Nephron progenitor cell (in vitro differentiated cells): Measurements from ENCODE around the gene VEGFA.

Experiments used
- DNase-seq: peaks from one replicate; pipeline ENCODE4 v3.0.0; 2021
- H3K27ac Mint-ChIP-seq: 2 replicates; pipeline ENCODE4 v1.8.0; 2021; ENCODE audit warnings: mild to moderate bottlenecking, moderate library complexity, mixed read lengths
- H3K27me3 Mint-ChIP-seq: 2 replicates; pipeline ENCODE4 v1.8.0; 2021; ENCODE audit warnings: mild to moderate bottlenecking, low read depth, mixed read lengths; ENCODE audit not compliant: poor library complexity
- H3K36me3 Mint-ChIP-seq: 2 replicates; pipeline ENCODE4 v1.8.0; 2021; ENCODE audit warnings: low read depth, mixed read lengths
- H3K4me1 Mint-ChIP-seq: 2 replicates; pipeline ENCODE4 v1.8.0; 2021; ENCODE audit warnings: mixed read lengths
- H3K4me3 Mint-ChIP-seq: 2 replicates; pipeline ENCODE4 v1.8.0; 2021; ENCODE audit warnings: mild to moderate bottlenecking, moderate library complexity, mixed read lengths
- H3K9me3 Mint-ChIP-seq: 2 replicates; pipeline ENCODE4 v1.8.0; 2021; ENCODE audit warnings: mild to moderate bottlenecking, moderate library complexity, mixed read lengths
- CTCF ChIP-seq: fragments of 200-600 bp; sonication (generic); IDR thresholded peaks from 2 replicates; pipeline ENCODE4 v1.5.0; 2021; ENCODE audit warnings: antibody characterized with exemption

VEGFA gene

GRCh38 chr6:43766500-43766853 lies 3.5 kb upstream of the VEGFA start:
- Mint-ChIP-seq H3K4me1 (peaks cover 57% of the 10 kb centered on the region), H3K36me3 (no peaks in the 10 kb centered on the region), H3K9me3 (no peaks in the 10 kb centered on the region), H3K27ac (no peak overlapping the region), H3K27me3 (peaks cover 11% of the 10 kb centered on the region), H3K4me3 (no peak overlapping the region)
- no peak for DNase-seq
- no peak for TF ChIP-seq CTCF

GRCh38 chr6:43766964-43767461 lies 3.0 kb upstream of the VEGFA start:
- DNase-seq = no peak
- Mint-ChIP-seq H3K4me1 (peaks cover 53% of the 10 kb centered on the region), H3K36me3 (no peaks in the 10 kb centered on the region), H3K4me3 (no peak overlapping the region), H3K27ac (no peak overlapping the region), H3K27me3 (peaks cover 11% of the 10 kb centered on the region), H3K9me3 (no peaks in the 10 kb centered on the region)
- no peak for TF ChIP-seq CTCF

- no peak for DNase-seq
- H3K4me1 Mint-ChIP-seq = peaks cover 61% of the 10 kb centered on the region
- peaks cover 11% of the 10 kb centered on the region for H3K27me3 Mint-ChIP-seq
- no peak overlapping the region for H3K4me3 Mint-ChIP-seq
- H3K36me3 Mint-ChIP-seq = no peaks in the 10 kb centered on the region
- TF ChIP-seq CTCF = no peak
- no peaks in the 10 kb centered on the region for H3K9me3 Mint-ChIP-seq
- no peak overlapping the region for H3K27ac Mint-ChIP-seq
Observed at GRCh38 chr6:43767553-43768505, 2.2 kb upstream of the VEGFA start.

GRCh38 chr6:43768506-43768860 lies 1.5 kb upstream of the VEGFA start:
- Mint-ChIP-seq H3K27ac (no peak overlapping the region), H3K36me3 (no peaks in the 10 kb centered on the region), H3K9me3 (no peaks in the 10 kb centered on the region), H3K27me3 (peaks cover 11% of the 10 kb centered on the region), H3K4me3 (no peak overlapping the region), H3K4me1 (peaks cover 65% of the 10 kb centered on the region)
- no peak for TF ChIP-seq CTCF
- no peak for DNase-seq

GRCh38 chr6:43768983-43769525 lies 957 bp upstream of the VEGFA start:
- Mint-ChIP-seq H3K4me3 (peak overlapping the region; percentile 97), H3K27me3 (peaks cover 11% of the 10 kb centered on the region), H3K4me1 (peaks cover 65% of the 10 kb centered on the region), H3K9me3 (no peaks in the 10 kb centered on the region), H3K36me3 (no peaks in the 10 kb centered on the region), H3K27ac (peak overlapping the region; percentile 95)
- DNase-seq = no peak
- no peak for TF ChIP-seq CTCF
